ENCODE measurements around the gene CEP170B.

DNA sequence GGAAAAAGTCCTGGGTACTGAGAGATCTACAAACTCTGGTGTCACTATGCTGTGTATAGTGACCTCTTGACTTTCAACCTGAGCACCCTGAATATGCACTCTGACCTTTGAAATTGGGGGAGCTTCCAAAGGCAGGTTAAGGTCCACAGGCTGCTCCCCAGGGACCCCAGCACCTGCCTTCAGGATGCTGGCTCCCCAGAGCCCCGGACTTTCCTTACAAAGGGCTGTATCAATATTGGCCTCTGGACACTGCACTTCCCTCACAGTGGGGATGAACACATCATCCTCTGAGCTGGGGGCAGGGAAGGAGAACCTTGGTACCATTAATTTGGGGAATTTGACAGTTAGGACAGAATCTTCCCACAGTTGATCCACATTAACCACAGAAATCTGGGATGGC is 73.9 kb downstream of the CEP170B start:
- no peak for TF ChIP-seq POLR2A (IDR thresholded peaks at IDR 0.05)
- TF ChIP-seq, protein P1, sequence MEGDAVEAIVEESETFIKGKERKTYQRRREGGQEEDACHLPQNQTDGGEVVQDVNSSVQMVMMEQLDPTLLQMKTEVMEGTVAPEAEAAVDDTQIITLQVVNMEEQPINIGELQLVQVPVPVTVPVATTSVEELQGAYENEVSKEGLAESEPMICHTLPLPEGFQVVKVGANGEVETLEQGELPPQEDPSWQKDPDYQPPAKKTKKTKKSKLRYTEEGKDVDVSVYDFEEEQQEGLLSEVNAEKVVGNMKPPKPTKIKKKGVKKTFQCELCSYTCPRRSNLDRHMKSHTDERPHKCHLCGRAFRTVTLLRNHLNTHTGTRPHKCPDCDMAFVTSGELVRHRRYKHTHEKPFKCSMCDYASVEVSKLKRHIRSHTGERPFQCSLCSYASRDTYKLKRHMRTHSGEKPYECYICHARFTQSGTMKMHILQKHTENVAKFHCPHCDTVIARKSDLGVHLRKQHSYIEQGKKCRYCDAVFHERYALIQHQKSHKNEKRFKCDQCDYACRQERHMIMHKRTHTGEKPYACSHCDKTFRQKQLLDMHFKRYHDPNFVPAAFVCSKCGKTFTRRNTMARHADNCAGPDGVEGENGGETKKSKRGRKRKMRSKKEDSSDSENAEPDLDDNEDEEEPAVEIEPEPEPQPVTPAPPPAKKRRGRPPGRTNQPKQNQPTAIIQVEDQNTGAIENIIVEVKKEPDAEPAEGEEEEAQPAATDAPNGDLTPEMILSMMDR (IDR thresholded peaks at IDR 0.05) = no peak
